22Rv1 (cell line): ENCODE data around the gene CYTIP.

Experiments used
- ZFX ChIP-seq: fragments of 450-650 bp; IDR thresholded peaks from 2 replicates; pipeline ENCODE4 v1.6.1; 2017; ENCODE audit warnings: antibody characterized with exemption, borderline replicate concordance
- TF ChIP-seq, protein P1 (sequence below): fragments of 450-650 bp; IDR thresholded peaks from 2 replicates; pipeline ENCODE4 v1.5.1; 2017; ENCODE audit warnings: mild to moderate bottlenecking

DNA sequence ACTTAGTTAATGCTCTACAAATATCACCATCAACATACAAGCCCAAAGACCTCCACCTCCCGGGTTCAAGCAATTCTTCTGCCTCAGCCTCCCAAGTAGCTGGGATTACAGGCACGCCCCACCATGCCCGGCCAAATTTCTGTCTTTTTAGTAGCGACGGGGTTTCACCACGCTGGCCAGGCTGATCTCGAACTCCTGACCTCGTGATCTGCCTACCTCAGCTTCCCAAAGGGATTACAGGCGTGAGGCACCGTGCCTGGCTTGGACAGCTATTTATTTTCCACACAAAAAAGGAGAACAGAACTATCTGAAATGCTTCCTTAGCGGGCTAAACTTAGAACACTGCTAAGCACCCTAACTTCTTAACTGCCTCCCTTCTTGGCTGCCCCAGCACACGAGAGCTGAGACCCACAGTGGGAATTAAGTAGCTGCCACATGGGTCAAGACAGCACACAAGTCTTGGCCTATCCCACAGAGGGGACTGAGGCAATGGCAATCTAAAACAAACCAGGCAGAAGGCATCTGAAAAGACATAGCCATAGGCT, 24.8 kb downstream of the CYTIP start:
- TF ChIP-seq, protein P1, sequence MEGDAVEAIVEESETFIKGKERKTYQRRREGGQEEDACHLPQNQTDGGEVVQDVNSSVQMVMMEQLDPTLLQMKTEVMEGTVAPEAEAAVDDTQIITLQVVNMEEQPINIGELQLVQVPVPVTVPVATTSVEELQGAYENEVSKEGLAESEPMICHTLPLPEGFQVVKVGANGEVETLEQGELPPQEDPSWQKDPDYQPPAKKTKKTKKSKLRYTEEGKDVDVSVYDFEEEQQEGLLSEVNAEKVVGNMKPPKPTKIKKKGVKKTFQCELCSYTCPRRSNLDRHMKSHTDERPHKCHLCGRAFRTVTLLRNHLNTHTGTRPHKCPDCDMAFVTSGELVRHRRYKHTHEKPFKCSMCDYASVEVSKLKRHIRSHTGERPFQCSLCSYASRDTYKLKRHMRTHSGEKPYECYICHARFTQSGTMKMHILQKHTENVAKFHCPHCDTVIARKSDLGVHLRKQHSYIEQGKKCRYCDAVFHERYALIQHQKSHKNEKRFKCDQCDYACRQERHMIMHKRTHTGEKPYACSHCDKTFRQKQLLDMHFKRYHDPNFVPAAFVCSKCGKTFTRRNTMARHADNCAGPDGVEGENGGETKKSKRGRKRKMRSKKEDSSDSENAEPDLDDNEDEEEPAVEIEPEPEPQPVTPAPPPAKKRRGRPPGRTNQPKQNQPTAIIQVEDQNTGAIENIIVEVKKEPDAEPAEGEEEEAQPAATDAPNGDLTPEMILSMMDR, result no peak
- no peak for TF ChIP-seq ZFX
